ENCODE results near the gene ELMO2. TPM values are rescaled to one million over a fixed set of nuclear protein-coding genes. Genes with fewer than 3 reads are reported as not detected.
"Not testable (repeated sequence)": the region's sequence is repeated elsewhere in the genome, so short reads cannot be mapped to it uniquely, and the experiment has no call there.

The ELMO2 gene
- polyA plus RNA-seq, 2 donors = 25.3 to 31.1 TPM

- Histone ChIP-seq H3K4me1 (ENCODE audit: control insufficient read depth in 2 of 2, insufficient read depth in 2 of 2, low read length in 1 of 2) (peaks cover 4 to 10% of the 10 kb centered on the region in 2 donors), H3K9me3 (ENCODE audit: control insufficient read depth in 2 of 2, insufficient read depth in 1 of 2, low read depth in 1 of 2, low read length in 1 of 2) (no peaks in the 10 kb centered on the region), H3K4me3 (ENCODE audit: low read depth in 1 of 2, low read length in 2 of 2) (no peak overlapping the region), H3K36me3 (ENCODE audit: control insufficient read depth in 2 of 2, insufficient read depth in 2 of 2, low read length in 1 of 2) (peaks cover 15 to 17% of the 10 kb centered on the region in 2 donors), H3K27ac (ENCODE audit: low read depth in 2 of 2, low read length in 1 of 2) (no peak overlapping the region), H3K27me3 (ENCODE audit: control insufficient read depth in 1 of 2, insufficient read depth in 2 of 2, low read length in 2 of 2) (no peaks in the 10 kb centered on the region)
- 73 to 79% methylated on average over 7 of the region's 7 CpGs for WGBS, 2 donors
These were observed 10.2 kb downstream of the ELMO2 start for GRCh38 chr20:46396052-46396740.

GRCh38 chr20:46394872-46395760 is 11.3 kb downstream of the ELMO2 start:
- peaks cover 15 to 20% of the 10 kb centered on the region in 2 donors for H3K36me3 ChIP-seq (ENCODE audit: control insufficient read depth in 2 of 2, insufficient read depth in 2 of 2, low read length in 1 of 2)
- H3K9me3 ChIP-seq (ENCODE audit: control insufficient read depth in 2 of 2, insufficient read depth in 1 of 2, low read depth in 1 of 2, low read length in 1 of 2) = no peaks in the 10 kb centered on the region
- H3K27me3 ChIP-seq (ENCODE audit: control insufficient read depth in 1 of 2, insufficient read depth in 2 of 2, low read length in 2 of 2) = no peaks in the 10 kb centered on the region
- WGBS, 2 donors = 72 to 76% methylated on average over 11 of the region's 11 CpGs
- no peak overlapping the region for H3K27ac ChIP-seq (ENCODE audit: low read depth in 2 of 2, low read length in 1 of 2)
- H3K4me3 ChIP-seq (ENCODE audit: low read depth in 1 of 2, low read length in 2 of 2) = no peak overlapping the region
- H3K4me1 ChIP-seq (ENCODE audit: control insufficient read depth in 2 of 2, insufficient read depth in 2 of 2, low read length in 1 of 2) = peaks cover 4 to 8% of the 10 kb centered on the region in 2 donors

GRCh38 chr20:46393967-46394366 is 12.4 kb downstream of the ELMO2 start:
- Histone ChIP-seq H3K27ac (ENCODE audit: low read depth in 2 of 2, low read length in 1 of 2) (no peak overlapping the region), H3K4me3 (ENCODE audit: low read depth in 1 of 2, low read length in 2 of 2) (no peak overlapping the region), H3K9me3 (ENCODE audit: control insufficient read depth in 2 of 2, insufficient read depth in 1 of 2, low read depth in 1 of 2, low read length in 1 of 2) (no peaks in the 10 kb centered on the region), H3K4me1 (ENCODE audit: control insufficient read depth in 2 of 2, insufficient read depth in 2 of 2, low read length in 1 of 2) (peaks cover 2 to 4% of the 10 kb centered on the region in 2 donors), H3K36me3 (ENCODE audit: control insufficient read depth in 2 of 2, insufficient read depth in 2 of 2, low read length in 1 of 2) (peaks cover 12 to 21% of the 10 kb centered on the region in 2 donors), H3K27me3 (ENCODE audit: control insufficient read depth in 1 of 2, insufficient read depth in 2 of 2, low read length in 2 of 2) (no peaks in the 10 kb centered on the region)
- WGBS, 2 donors = 64 to 73% methylated on average over 6 of the region's 6 CpGs

GRCh38 chr20:46388937-46389336 is 17.5 kb downstream of the ELMO2 start:
- Histone ChIP-seq H3K4me3 (ENCODE audit: low read depth in 1 of 2, low read length in 2 of 2) (no peak overlapping the region), H3K36me3 (ENCODE audit: control insufficient read depth in 2 of 2, insufficient read depth in 2 of 2, low read length in 1 of 2) (peaks cover 7 to 34% of the 10 kb centered on the region in 2 donors), H3K9me3 (ENCODE audit: control insufficient read depth in 2 of 2, insufficient read depth in 1 of 2, low read depth in 1 of 2, low read length in 1 of 2) (no peaks in the 10 kb centered on the region), H3K27ac (ENCODE audit: low read depth in 2 of 2, low read length in 1 of 2) (no peak overlapping the region), H3K4me1 (ENCODE audit: control insufficient read depth in 2 of 2, insufficient read depth in 2 of 2, low read length in 1 of 2) (no peaks in the 10 kb centered on the region), H3K27me3 (ENCODE audit: control insufficient read depth in 1 of 2, insufficient read depth in 2 of 2, low read length in 2 of 2) (no peaks in the 10 kb centered on the region)
- WGBS, 2 donors = 83 to 89% methylated on average over 10 of the region's 10 CpGs

- Histone ChIP-seq H3K27me3 (ENCODE audit: control insufficient read depth in 1 of 2, insufficient read depth in 2 of 2, low read length in 2 of 2) (no peaks in the 10 kb centered on the region), H3K36me3 (ENCODE audit: control insufficient read depth in 2 of 2, insufficient read depth in 2 of 2, low read length in 1 of 2) (peaks cover 7 to 31% of the 10 kb centered on the region in 2 donors), H3K27ac (ENCODE audit: low read depth in 2 of 2, low read length in 1 of 2) (no peak overlapping the region), H3K4me3 (ENCODE audit: low read depth in 1 of 2, low read length in 2 of 2) (no peak overlapping the region), H3K9me3 (ENCODE audit: control insufficient read depth in 2 of 2, insufficient read depth in 1 of 2, low read depth in 1 of 2, low read length in 1 of 2) (no peaks in the 10 kb centered on the region), H3K4me1 (ENCODE audit: control insufficient read depth in 2 of 2, insufficient read depth in 2 of 2, low read length in 1 of 2) (no peaks in the 10 kb centered on the region)
- 77 to 86% methylated on average over 5 of the region's 5 CpGs for WGBS, 2 donors
These were observed 18.1 kb downstream of the ELMO2 start for GRCh38 chr20:46388201-46388836.

- not testable (repeated sequence) for H3K9me3 ChIP-seq (ENCODE audit: control insufficient read depth in 2 of 2, insufficient read depth in 1 of 2, low read depth in 1 of 2, low read length in 1 of 2); H3K27ac ChIP-seq (ENCODE audit: low read depth in 2 of 2, low read length in 1 of 2); H3K4me1 ChIP-seq (ENCODE audit: control insufficient read depth in 2 of 2, insufficient read depth in 2 of 2, low read length in 1 of 2); H3K27me3 ChIP-seq (ENCODE audit: control insufficient read depth in 1 of 2, insufficient read depth in 2 of 2, low read length in 2 of 2); H3K4me3 ChIP-seq (ENCODE audit: low read depth in 1 of 2, low read length in 2 of 2)
- WGBS, 2 donors = 91 to 99% methylated on average over 3 of the region's 3 CpGs
- peaks cover 8 to 32% of the 10 kb centered on the region in 2 donors for H3K36me3 ChIP-seq (ENCODE audit: control insufficient read depth in 2 of 2, insufficient read depth in 2 of 2, low read length in 1 of 2)
These were observed 19.4 kb downstream of the ELMO2 start for GRCh38 chr20:46387054-46387453.

GRCh38 chr20:46378412-46379009 is 27.9 kb downstream of the ELMO2 start:
- Histone ChIP-seq H3K4me3 (ENCODE audit: low read depth in 1 of 2, low read length in 2 of 2) (no peak overlapping the region), H3K4me1 (ENCODE audit: control insufficient read depth in 2 of 2, insufficient read depth in 2 of 2, low read length in 1 of 2) (peaks cover 0 to 2% of the 10 kb centered on the region in 2 donors), H3K36me3 (ENCODE audit: control insufficient read depth in 2 of 2, insufficient read depth in 2 of 2, low read length in 1 of 2) (peaks cover 34 to 45% of the 10 kb centered on the region in 2 donors), H3K9me3 (ENCODE audit: control insufficient read depth in 2 of 2, insufficient read depth in 1 of 2, low read depth in 1 of 2, low read length in 1 of 2) (no peaks in the 10 kb centered on the region), H3K27ac (ENCODE audit: low read depth in 2 of 2, low read length in 1 of 2) (peak overlapping the region; percentile 91 to 95), H3K27me3 (ENCODE audit: control insufficient read depth in 1 of 2, insufficient read depth in 2 of 2, low read length in 2 of 2) (no peaks in the 10 kb centered on the region)
- 58 to 66% methylated on average over 2 of the region's 2 CpGs for WGBS, 2 donors

- 54 to 69% methylated on average over 7 of the region's 7 CpGs for WGBS, 2 donors
These were observed 28.9 kb downstream of the ELMO2 start for GRCh38 chr20:46377518-46377917.

GRCh38 chr20:46376196-46376785 is 30.1 kb downstream of the ELMO2 start:
- 89 to 92% methylated on average over 4 of the region's 4 CpGs for WGBS, 2 donors
- H3K9me3 ChIP-seq (ENCODE audit: control insufficient read depth in 2 of 2, insufficient read depth in 1 of 2, low read depth in 1 of 2, low read length in 1 of 2) = no peaks in the 10 kb centered on the region
- no peaks in the 10 kb centered on the region for H3K27me3 ChIP-seq (ENCODE audit: control insufficient read depth in 1 of 2, insufficient read depth in 2 of 2, low read length in 2 of 2)
- peaks cover 0 to 2% of the 10 kb centered on the region in 2 donors for H3K4me1 ChIP-seq (ENCODE audit: control insufficient read depth in 2 of 2, insufficient read depth in 2 of 2, low read length in 1 of 2)
- peak overlapping the region in 1 of 2 donors; percentile 76 for H3K27ac ChIP-seq (ENCODE audit: low read depth in 2 of 2, low read length in 1 of 2)
- no peak overlapping the region for H3K4me3 ChIP-seq (ENCODE audit: low read depth in 1 of 2, low read length in 2 of 2)
- H3K36me3 ChIP-seq (ENCODE audit: control insufficient read depth in 2 of 2, insufficient read depth in 2 of 2, low read length in 1 of 2) = peaks cover 34 to 53% of the 10 kb centered on the region in 2 donors

More at GRCh38 chr20:46377518-46377917, 28.9 kb downstream of the ELMO2 start:
- peak overlapping the region; percentile 91 to 95 for H3K27ac ChIP-seq (ENCODE audit: low read depth in 2 of 2, low read length in 1 of 2)
- H3K4me3 ChIP-seq (ENCODE audit: low read depth in 1 of 2, low read length in 2 of 2) = no peak overlapping the region
- H3K27me3 ChIP-seq (ENCODE audit: control insufficient read depth in 1 of 2, insufficient read depth in 2 of 2, low read length in 2 of 2) = no peaks in the 10 kb centered on the region
- H3K36me3 ChIP-seq (ENCODE audit: control insufficient read depth in 2 of 2, insufficient read depth in 2 of 2, low read length in 1 of 2) = peaks cover 34 to 49% of the 10 kb centered on the region in 2 donors
- no peaks in the 10 kb centered on the region for H3K9me3 ChIP-seq (ENCODE audit: control insufficient read depth in 2 of 2, insufficient read depth in 1 of 2, low read depth in 1 of 2, low read length in 1 of 2)
- H3K4me1 ChIP-seq (ENCODE audit: control insufficient read depth in 2 of 2, insufficient read depth in 2 of 2, low read length in 1 of 2) = peaks cover 0 to 2% of the 10 kb centered on the region in 2 donors
